H1 (cell line): Measurements from ENCODE around the gene PGAM2.
"Not testable (repeated sequence)": the region's sequence is repeated elsewhere in the genome, so short reads cannot be mapped to it uniquely, and the experiment has no call there.

ENCODE experiments used
- ATF2 ChIP-seq: IDR thresholded peaks from 2 replicates; pipeline ENCODE4 v1.6.1; 2012; ENCODE audit warnings: low read length, inconsistent platforms
- ATF3 ChIP-seq: IDR thresholded peaks from 2 replicates; pipeline ENCODE4 v1.6.1; 2011; ENCODE audit warnings: low read depth, mild to moderate bottlenecking, low read length; ENCODE audit not compliant: insufficient read depth
- CTCF ChIP-seq, 3 experiments: IDR thresholded peaks; 1 replicate in 2 of 3; 2 replicates in 1 of 3; pipeline versions ENCODE4 v1.5.1 to v1.6.1; 2011; ENCODE audit warnings: low read length in 3 of 3, mild to moderate bottlenecking in 3 of 3, inconsistent platforms in 2 of 3, low read depth in 1 of 3, moderate library complexity in 1 of 3; ENCODE audit not compliant: insufficient read depth in 1 of 3; ENCODE audit errors: control extremely low read depth in 1 of 3
- EP300 ChIP-seq, 2 experiments: IDR thresholded peaks; 1 replicate in 1 of 2; 2 replicates in 1 of 2; pipeline ENCODE4 v1.6.1; 2011 to 2012; ENCODE audit warnings: low read depth in 2 of 2, low read length in 2 of 2, mild to moderate bottlenecking in 2 of 2, borderline replicate concordance in 1 of 2, inconsistent platforms in 1 of 2, moderate library complexity in 1 of 2
- HDAC2 ChIP-seq, 2 experiments: fragments of 300-600 bp in 1 of 2; sonication (generic) in 1 of 2; IDR thresholded peaks; 2 replicates each; pipeline ENCODE4 v1.6.1; 2011 to 2012; ENCODE audit warnings: low read depth in 2 of 2, low read length in 2 of 2, mild to moderate bottlenecking in 2 of 2, moderate library complexity in 2 of 2, borderline replicate concordance in 1 of 2, inconsistent platforms in 1 of 2
- HDAC6 ChIP-seq: IDR thresholded peaks from one replicate; pipeline ENCODE4 v1.7.1; 2012; ENCODE audit warnings: low read depth, mild to moderate bottlenecking, inconsistent platforms, low read length, moderate library complexity
- POU5F1 ChIP-seq: IDR thresholded peaks from 2 replicates; pipeline ENCODE4 v1.6.1; 2011; ENCODE audit warnings: low read depth, mild to moderate bottlenecking, low read length, moderate library complexity
- SP1 ChIP-seq: IDR thresholded peaks from 2 replicates; pipeline ENCODE4 v1.6.1; 2011; ENCODE audit warnings: low read depth, low read length
- SRF ChIP-seq: IDR thresholded peaks from 2 replicates; pipeline ENCODE4 v1.6.1; 2011; ENCODE audit warnings: mild to moderate bottlenecking, low read depth, low read length, moderate library complexity
- TAF7 ChIP-seq: optimal IDR thresholded peaks from 2 replicates; pipeline ENCODE3; 2011; ENCODE audit warnings: low read depth, mild to moderate bottlenecking, inconsistent platforms, low read length, moderate library complexity, borderline replicate concordance
- USF2 ChIP-seq: IDR thresholded peaks from 2 replicates; pipeline ENCODE4 v1.6.1; 2011; ENCODE audit warnings: low read length, improper control_type of control experiment

- TF ChIP-seq USF2; CTCF (IDR thresholded peaks at IDR 0.05; ENCODE audit: control extremely low read depth in 1 of 3, insufficient read depth in 1 of 3, low read depth in 1 of 3, low read length in 3 of 3); POU5F1; HDAC6; SP1; ATF3; TAF7; EP300 (IDR thresholded peaks at IDR 0.05; ENCODE audit: borderline replicate concordance in 1 of 2, low read depth in 2 of 2, low read length in 2 of 2); SRF; ATF2; HDAC2 (IDR thresholded peaks at IDR 0.05; ENCODE audit: borderline replicate concordance in 1 of 2, low read depth in 2 of 2, low read length in 2 of 2): not testable (repeated sequence)
These were observed 27.4 kb downstream of the PGAM2 start for GRCh38 chr7:44037951-44038350.
